Stimulated activated CD8-positive, alpha-beta memory T cell treated with anti-CD3 and anti-CD28 coated beads, Interleukin-7, amount 100 ng/mL, for 4 hours (primary cell): ENCODE data around the gene SLAMF6.
A peak's percentile ranks its signal among the peaks of the same experiment; 100 is the strongest.
"Not testable (repeated sequence)": the region's sequence is repeated elsewhere in the genome, so short reads cannot be mapped to it uniquely, and the experiment has no call there.

ENCODE experiments used
- DNase-seq, 2 donors: peaks; one replicate each; pipeline ENCODE4 v3.0.0-alpha.2; 2020; ENCODE audit warnings: low read depth in 2 of 2

The SLAMF6 gene

DNA sequence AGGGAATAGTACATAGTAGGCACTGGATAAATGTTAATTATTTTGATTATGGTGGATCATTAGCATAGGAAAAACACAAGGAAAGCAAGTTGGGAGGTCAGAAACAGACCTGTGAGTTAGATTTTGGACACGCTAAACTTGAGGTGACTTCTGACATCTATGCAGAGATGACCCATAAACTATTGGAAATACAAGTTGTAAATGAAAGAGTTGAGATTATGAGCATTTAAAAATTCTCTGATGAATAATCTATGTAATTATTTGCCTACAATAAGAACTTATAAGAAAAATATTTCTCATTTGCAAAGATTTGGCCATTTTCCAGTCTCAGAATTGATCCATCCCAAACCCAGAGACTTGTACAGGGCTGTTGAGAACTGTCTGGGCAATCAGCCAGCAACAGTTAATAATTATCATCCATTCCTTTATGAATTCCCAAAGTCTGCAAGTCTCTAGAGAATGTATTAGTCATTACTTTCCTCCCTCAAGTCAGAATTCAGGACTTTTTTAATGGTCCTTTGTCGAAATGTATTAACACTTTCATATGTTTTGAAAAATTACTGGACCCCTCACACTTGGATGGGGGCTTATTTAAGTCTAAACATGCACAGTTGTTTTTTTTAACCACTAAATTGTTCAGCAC lies 19.4 kb upstream of the SLAMF6 start:
- DNase-seq: no peak

DNA sequence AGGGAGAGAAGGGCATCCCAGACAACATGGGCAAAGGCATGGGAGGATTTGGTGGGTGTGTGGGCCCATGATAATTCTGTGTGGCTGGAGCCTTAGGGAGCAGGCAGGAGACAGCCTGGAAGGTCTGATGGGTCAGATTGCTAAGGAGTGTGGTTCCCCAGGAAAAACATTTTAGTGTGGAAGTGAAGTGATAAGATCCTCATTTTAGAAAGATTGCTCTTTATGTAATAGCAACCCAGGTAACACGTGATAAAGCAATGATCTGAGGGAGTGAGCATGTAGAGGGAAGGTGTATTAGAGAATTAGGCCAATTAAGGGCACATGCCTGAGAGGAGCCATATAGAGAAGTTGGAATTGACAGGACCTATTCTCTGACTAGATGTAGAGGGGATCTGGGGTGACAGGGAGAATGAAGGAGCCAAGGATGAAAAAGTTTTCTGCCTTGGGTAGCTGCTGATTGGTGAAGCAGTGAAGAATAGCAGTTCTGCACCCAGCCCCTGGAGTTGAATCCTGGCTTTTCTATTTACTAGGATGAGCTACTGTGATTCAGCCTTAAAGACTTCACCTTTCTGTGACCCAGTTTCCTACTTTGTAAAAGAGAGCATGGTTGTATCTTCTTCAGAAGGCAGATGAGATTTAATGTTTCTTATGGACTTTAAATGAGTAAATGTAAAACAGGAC lies 18.7 kb upstream of the SLAMF6 start:
- DNase-seq: no peak

DNA sequence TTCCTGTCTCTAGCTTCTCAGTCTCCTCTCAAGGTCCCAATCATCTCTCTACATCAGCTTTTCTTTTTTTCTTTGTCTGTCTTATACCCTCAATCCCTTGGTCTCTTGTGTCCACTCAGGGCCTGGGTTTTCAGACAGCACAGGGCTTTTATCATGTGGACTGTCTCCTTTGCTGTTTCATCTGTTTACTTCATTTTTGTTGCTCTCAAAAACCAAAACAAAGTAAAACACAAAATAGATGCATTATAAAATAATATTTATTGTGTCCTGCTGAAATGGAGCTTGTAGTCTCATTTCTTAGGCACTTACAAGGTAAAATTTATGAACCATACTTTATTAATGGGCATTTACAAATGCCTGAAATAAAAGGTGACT lies 17.8 kb upstream of the SLAMF6 start:
- DNase-seq: no peak

GRCh38 chr1:160539990-160540858 lies 17.2 kb upstream of the SLAMF6 start:
- peak; percentile 16 to 44 for DNase-seq

- DNase-seq: no peak
Observed at GRCh38 chr1:160539684-160539989, 16.6 kb upstream of the SLAMF6 start.

DNA sequence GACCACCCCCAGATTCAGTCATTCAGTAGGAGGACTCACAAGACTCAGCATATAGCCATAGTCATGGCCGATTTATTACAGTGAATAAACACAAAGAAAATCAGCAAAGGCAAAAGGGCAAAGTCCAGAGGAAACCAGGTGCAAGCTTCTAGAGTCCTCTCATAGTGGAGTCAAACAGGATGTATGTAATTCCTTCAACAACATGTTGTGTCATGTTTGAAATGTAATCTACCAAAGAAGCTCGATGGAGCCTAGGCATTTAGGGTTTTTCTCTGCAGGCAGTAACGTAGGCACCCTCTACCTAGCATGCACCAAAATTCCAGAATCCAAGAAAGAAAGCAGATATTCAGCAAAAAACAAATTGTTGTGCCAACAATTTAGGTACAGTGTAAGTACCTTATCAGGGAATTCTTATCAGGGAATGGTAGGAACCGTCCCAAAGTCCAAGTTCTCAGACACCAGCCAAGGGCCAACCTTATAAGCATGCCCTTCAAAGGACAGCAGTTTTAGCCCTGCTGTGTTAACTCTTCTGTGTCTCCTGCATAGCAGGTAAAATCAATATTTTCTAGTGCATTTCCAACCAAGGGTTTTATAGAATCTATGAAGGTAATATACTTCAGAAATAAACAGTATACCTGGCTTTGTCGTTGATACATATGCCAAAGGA lies 16.1 kb upstream of the SLAMF6 start:
- no peak for DNase-seq

GRCh38 chr1:160537714-160538665 lies 14.9 kb upstream of the SLAMF6 start:
- DNase-seq: no peak

GRCh38 chr1:160534823-160535605 lies 12.0 kb upstream of the SLAMF6 start:
- no peak for DNase-seq

DNA sequence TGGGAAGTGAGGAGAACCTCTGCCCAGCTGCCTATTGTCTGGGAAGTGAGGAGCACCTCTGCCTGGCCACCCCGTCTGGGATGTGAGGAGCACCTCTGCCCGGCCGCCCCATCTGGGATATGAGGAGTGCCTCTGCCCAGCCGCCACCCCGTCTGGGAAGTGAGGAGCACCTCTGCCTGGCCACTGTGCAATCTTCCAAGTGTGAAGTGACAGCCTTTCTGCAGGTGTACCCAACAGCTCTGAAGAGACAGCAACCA lies 9.4 kb upstream of the SLAMF6 start:
- DNase-seq: not testable (repeated sequence)

- not testable (repeated sequence) for DNase-seq
Observed at GRCh38 chr1:160531809-160532556, 8.9 kb upstream of the SLAMF6 start.

GRCh38 chr1:160529401-160529952 lies 6.4 kb upstream of the SLAMF6 start:
- not testable (repeated sequence) for DNase-seq

- DNase-seq: not testable (repeated sequence)
Observed at GRCh38 chr1:160523789-160524188, 734 bp upstream of the SLAMF6 start.

DNA sequence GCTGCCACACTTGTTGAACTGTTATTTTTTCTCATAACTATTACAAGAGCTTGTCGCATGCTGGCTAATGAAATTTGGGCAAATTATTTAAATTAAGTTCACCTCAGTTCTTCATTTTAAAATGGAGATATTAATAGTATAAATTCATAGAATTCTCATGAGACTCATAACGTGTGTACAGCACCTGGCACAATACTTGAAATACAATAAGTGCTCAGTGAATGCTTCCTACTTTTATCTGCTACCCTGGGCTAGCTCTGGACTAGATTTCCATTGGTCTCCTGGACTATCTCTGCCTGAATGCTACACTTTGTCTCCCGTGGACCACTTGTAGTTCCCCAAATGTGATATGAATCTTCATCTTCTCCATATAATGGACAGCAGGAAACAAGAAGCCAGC lies 919 bp downstream of the SLAMF6 start:
- DNase-seq: no peak

- no peak for DNase-seq
Observed at GRCh38 chr1:160521554-160521953, 1.5 kb downstream of the SLAMF6 start.

- no peak for DNase-seq
Observed at GRCh38 chr1:160520999-160521398, 2.1 kb downstream of the SLAMF6 start.

GRCh38 chr1:160520582-160520981 lies 2.5 kb downstream of the SLAMF6 start:
- DNase-seq: no peak

GRCh38 chr1:160519642-160520435 lies 3.2 kb downstream of the SLAMF6 start:
- no peak for DNase-seq

- not testable (repeated sequence) for DNase-seq
Observed at GRCh38 chr1:160517519-160517918, 5.5 kb downstream of the SLAMF6 start.

DNA sequence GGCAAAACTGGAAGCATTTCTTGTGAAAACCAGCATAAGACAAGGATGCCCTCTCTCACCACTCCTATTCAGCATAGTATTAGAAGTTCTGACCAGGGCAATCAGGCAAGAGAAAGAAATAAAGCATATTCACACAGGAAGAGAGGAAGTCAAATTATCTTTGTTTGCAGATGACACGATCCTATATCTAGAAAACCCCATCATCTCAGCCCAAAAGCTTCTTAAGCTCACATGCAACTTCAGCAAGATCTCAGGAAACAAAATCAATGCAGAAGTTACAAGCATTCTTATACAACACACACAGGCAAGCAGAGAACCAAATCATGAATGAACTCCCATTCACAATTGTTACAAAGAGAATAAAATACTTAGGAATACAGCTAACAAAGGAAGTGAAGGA lies 7.1 kb downstream of the SLAMF6 start:
- not testable (repeated sequence) for DNase-seq
